HG03521 (cell line): ENCODE data around the gene TEX50.
"Not testable (repeated sequence)": the region's sequence is repeated elsewhere in the genome, so short reads cannot be mapped to it uniquely, and the experiment has no call there.

Source experiments
- ATAC-seq: cut with Tn5 transposase; IDR thresholded peaks from one replicate; pipeline ENCODE4 v1.9.1; 2021; ENCODE audit warnings: mild to moderate bottlenecking, moderate library complexity; ENCODE audit not compliant: unreplicated experiment

The TEX50 gene

DNA sequence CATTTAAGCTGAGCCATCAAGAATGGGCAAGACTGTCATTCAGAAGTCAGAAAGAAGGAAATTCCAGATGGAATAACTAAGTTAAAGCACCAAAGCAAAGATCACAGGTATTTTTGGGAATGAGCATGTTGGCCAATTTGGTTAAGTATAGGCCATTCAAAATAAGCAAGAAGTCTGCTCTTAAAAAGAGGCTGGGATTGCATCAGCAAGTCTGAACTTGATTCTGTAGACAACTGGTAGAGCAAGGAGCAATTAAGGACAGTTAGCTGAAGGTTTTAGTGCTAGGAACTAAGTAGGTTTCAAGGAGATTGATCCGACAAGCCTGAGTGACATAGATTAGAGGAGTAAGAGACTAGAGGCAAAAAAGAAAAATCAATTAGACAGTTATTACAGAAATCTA is 26.1 kb downstream of the TEX50 start:
- ATAC-seq: no peak

DNA sequence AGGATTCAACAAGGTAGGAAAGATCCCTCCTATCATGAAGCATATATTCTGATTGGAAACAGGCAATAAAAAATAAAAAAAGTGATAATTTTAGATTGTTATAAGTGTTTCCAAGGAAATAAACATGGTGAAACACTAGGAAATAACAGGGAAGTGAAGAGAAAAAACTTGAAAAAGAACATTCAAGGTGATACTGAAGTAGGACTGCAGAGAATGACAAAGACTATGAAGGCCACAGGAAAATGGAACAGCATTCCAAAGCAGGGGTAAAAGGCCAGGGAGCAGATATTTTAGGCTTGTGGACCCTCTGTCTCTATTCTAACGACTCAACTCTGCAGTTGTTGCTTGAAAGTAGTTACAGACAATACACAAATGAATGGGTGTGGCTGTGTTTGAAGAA is 26.6 kb downstream of the TEX50 start:
- ATAC-seq: no peak

DNA sequence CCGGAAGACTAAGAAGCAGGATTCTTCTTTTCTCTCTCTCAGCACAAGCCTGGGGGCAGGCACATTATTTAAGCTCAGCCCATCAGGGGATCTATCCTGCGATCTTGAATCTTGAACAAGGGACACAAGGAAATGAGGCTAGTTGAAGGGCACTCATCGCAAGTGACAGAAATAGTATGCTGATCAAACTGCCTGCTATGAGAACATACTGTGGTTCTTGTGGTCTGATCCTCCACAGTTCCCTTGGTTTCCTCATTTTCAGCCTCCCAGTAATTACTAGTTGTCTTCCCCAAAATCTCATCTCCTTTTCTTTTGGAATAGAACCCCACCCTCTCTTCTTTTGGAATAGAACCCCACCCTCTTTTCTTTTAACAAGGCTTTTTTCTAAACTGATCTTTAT is 28.0 kb downstream of the TEX50 start:
- no peak for ATAC-seq

- ATAC-seq: no peak
These were observed 31.5 kb downstream of the TEX50 start for GRCh38 chr1:173666646-173667045.

DNA sequence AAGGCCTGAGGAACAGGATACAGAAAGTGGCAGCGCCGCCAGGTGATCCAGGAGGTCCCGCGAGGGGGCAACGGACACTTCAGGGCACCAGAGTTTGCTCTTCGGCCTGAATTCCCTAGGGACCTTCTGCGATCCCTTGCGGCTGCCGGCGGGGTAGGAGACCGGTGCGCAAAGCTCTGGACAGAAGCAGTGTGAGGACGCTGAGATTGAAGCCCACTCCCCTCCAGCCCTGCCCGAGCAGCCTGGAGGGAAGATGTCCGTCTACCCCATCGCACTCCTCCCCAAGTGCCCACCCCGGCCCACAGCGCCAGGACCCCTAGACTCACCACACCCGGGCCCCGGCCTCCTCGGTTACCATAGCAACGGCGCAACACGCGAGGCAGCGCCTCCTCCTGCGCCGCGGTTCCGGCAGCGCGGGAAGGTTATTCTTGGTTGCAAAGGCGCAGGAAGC is 34.4 kb downstream of the TEX50 start, which contains the start of gene ANKRD45:
Gene ANKRD45 (minus strand): TSS at position 361 of the 451 bp plus-strand sequence. CDS start 10,433 bp downstream, outside the sequence.
- ATAC-seq: no peak

- not testable (repeated sequence) for ATAC-seq
These were observed 39.4 kb downstream of the TEX50 start for GRCh38 chr1:173674496-173674895.

GRCh38 chr1:173680152-173680551 is 45.0 kb downstream of the TEX50 start:
- not testable (repeated sequence) for ATAC-seq

- no peak for ATAC-seq
These were observed 47.0 kb downstream of the TEX50 start for GRCh38 chr1:173682184-173682583.

DNA sequence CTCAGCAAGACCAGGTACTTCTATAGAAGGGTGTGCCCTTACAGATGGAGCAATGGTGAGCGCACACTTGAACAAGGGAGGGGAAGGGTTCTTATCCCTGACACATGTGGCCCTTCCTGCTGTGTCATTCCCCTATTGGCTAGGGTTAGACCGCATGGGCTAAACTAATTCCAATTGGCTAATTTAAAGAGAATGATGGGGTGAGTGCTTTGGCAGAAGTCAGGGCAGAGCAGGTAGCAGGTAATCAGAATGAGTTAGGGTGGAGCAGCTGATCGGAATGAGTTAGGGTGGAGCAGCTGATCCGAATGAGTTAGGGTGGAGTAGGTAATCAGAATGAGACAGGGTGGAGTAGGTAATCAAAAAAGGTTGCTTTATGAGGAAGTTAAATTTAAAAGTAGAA is 48.7 kb downstream of the TEX50 start:
- ATAC-seq: not testable (repeated sequence)

DNA sequence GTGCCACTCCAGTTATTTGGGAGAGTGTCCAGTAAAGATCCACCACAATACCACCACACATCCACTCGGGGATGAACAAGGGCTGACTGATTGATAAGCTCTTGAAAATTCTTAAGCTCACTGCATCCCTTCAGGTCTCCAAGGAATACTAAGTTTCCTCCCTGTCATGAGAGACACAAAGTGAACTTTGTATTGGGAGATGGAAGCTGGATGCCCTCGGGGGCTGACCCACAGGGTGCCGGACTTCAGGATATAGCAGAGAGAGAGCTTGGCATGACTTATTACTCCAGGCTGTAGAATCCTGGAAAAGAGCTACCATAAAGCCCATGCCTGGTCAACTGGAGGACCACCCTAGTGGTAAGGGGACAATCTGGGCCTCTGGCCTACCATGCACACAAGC is 50.0 kb downstream of the TEX50 start:
- not testable (repeated sequence) for ATAC-seq
